GM18499 (cell line): ENCODE measurements around the gene FAM72B.
"Not testable (repeated sequence)": the region's sequence is repeated elsewhere in the genome, so short reads cannot be mapped to it uniquely, and the experiment has no call there.

Experiments
- ATAC-seq: cut with Tn5 transposase; IDR thresholded peaks from one replicate; pipeline ENCODE4 v1.9.1; 2021; ENCODE audit warnings: moderate number of reproducible peaks; ENCODE audit not compliant: insufficient read depth, unreplicated experiment

Gene FAM72B

GRCh38 chr1:121184290-121185127 lies at the start of gene FAM72B, which contains the start of gene SRGAP2C:
TSS of gene FAM72B (minus strand) at chr1:121184340. CDS start at chr1:121183489, 851 bp downstream.
TSS of gene SRGAP2C (plus strand) at chr1:121184975. CDS start at chr1:121187447, 2,472 bp downstream.
- peak; percentile 89 for ATAC-seq

GRCh38 chr1:121232445-121233125 lies 48.4 kb upstream of the FAM72B start:
- not testable (repeated sequence) for ATAC-seq

GRCh38 chr1:121230636-121231035 lies 46.5 kb upstream of the FAM72B start:
- not testable (repeated sequence) for ATAC-seq

GRCh38 chr1:121227544-121228330 lies 43.6 kb upstream of the FAM72B start:
- ATAC-seq, result not testable (repeated sequence)

GRCh38 chr1:121226925-121227324 lies 42.8 kb upstream of the FAM72B start:
- not testable (repeated sequence) for ATAC-seq

- ATAC-seq, result not testable (repeated sequence)
Observed at GRCh38 chr1:121226295-121226904, 42.3 kb upstream of the FAM72B start.

GRCh38 chr1:121224714-121225113 lies 40.6 kb upstream of the FAM72B start:
- peak; percentile 95 for ATAC-seq

- ATAC-seq, result peak; percentile 49
Observed at GRCh38 chr1:121221770-121222169, 37.6 kb upstream of the FAM72B start.

GRCh38 chr1:121216676-121217075 lies 32.5 kb upstream of the FAM72B start:
- ATAC-seq, result not testable (repeated sequence)

GRCh38 chr1:121215699-121216417 lies 31.7 kb upstream of the FAM72B start:
- not testable (repeated sequence) for ATAC-seq

GRCh38 chr1:121214544-121215156 lies 30.5 kb upstream of the FAM72B start:
- ATAC-seq, result not testable (repeated sequence)

- not testable (repeated sequence) for ATAC-seq
Observed at GRCh38 chr1:121213491-121213890, 29.4 kb upstream of the FAM72B start.

GRCh38 chr1:121210778-121211177 lies 26.6 kb upstream of the FAM72B start:
- ATAC-seq, result not testable (repeated sequence)

GRCh38 chr1:121208375-121208774 lies 24.2 kb upstream of the FAM72B start:
- not testable (repeated sequence) for ATAC-seq

- ATAC-seq, result not testable (repeated sequence)
Observed at GRCh38 chr1:121207328-121207727, 23.2 kb upstream of the FAM72B start.

GRCh38 chr1:121205786-121206711 lies 21.9 kb upstream of the FAM72B start:
- ATAC-seq, result not testable (repeated sequence)

GRCh38 chr1:121202986-121203385 lies 18.8 kb upstream of the FAM72B start:
- not testable (repeated sequence) for ATAC-seq
